ENCODE measurements around the gene POU2F3. TPM values are rescaled to one million over a fixed set of nuclear protein-coding genes. Genes with fewer than 3 reads are reported as not detected.
"Not testable (repeated sequence)": the region's sequence is repeated elsewhere in the genome, so short reads cannot be mapped to it uniquely, and the experiment has no call there.

POU2F3 gene
- total RNA-seq, 1 experiment from 2014 or later, result not detected

DNA sequence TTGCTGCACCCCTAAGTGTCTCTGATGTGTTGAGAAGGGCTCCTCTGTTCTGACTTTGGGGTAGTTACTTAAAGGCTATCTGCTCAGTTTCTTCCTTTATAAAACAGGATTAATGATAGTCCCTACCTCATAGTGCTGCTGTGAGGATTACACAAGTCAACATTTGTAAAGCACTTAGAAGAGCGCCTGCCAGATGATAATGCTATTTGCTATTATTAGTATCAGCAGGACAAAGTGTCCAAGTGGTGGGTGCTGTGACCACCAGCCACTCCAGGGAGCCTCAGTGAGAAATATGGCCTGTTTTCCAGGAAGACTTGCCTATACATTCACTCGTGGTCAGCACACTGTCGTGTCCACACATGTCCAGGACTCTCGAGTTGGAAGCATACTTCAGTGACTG lies 16.2 kb downstream of the POU2F3 start:
- Histone ChIP-seq H3K9me3 (no peaks in the 10 kb centered on the region), H3K27me3 (peaks cover 7% of the 10 kb centered on the region), H3K36me3 (no peaks in the 10 kb centered on the region), H3K4me3 (no peak overlapping the region)
- DNase-seq, result no peak

DNA sequence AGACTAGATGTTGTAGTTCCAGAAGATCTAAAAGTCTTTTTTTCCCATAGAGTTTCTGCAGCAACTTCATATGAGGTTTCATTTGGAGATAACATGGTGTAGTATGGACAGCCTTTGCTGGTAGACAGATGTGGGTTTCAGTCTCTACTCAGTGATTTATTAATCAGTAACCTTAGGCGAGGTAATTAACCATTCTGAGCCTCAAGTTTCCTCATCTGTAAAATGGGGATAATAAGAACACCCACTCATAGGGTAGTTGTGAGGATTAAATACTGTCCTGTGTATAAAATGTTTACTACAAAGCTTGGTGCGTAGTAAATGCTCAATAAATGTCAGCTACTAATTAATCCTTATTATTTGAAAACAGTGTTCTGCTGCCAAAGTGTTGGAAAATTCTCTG lies 16.8 kb downstream of the POU2F3 start:
- Histone ChIP-seq H3K4me3 (no peak overlapping the region), H3K9me3 (no peaks in the 10 kb centered on the region), H3K36me3 (no peaks in the 10 kb centered on the region), H3K27me3 (peaks cover 7% of the 10 kb centered on the region)
- no peak for DNase-seq

DNA sequence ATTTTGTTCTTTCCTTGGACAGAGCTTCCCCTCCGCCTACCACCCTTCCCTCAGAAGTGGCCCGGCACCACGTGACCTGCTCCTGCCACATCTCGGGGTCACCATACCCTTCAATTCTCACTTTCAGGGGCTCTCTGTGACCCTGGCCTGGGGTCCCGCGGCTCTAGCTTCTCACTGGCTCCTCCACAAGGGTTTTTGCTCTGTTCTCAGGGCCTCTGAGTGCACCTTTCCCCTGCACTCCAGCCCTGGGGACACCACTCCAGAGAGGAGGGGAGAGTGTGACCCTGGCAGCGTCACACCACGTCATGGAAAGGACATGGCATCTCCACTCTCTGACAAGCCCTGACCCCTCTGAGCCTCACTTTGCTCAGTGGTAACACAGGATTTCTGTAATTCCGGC lies 17.4 kb downstream of the POU2F3 start:
- DNase-seq, result no peak
- no peaks in the 10 kb centered on the region for H3K9me3 ChIP-seq
- H3K36me3 ChIP-seq, result no peaks in the 10 kb centered on the region
- H3K4me3 ChIP-seq, result no peak overlapping the region
- peaks cover 7% of the 10 kb centered on the region for H3K27me3 ChIP-seq

DNA sequence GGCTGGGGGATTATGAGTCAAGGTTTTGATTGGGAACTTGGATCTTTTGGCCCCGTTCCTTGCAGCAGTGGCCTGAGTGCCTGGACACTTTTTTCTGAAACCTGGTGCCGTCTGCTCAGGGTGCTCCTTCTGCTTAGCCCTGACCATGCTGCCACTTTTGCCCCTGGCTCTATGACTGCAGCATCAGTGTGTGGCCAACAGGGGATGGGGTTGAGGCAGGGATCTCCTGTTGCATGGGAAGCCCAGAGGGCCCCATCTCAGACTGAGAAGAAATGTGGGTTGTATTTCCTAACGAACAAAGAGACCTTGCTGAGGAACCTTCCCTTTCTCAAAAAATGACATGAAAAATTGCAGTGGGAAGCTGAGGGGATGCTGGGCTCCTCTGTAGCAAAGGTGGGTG lies 18.7 kb downstream of the POU2F3 start:
- no peak overlapping the region for H3K4me3 ChIP-seq
- DNase-seq, result no peak
- no peaks in the 10 kb centered on the region for H3K36me3 ChIP-seq
- no peaks in the 10 kb centered on the region for H3K9me3 ChIP-seq
- peaks cover 7% of the 10 kb centered on the region for H3K27me3 ChIP-seq

DNA sequence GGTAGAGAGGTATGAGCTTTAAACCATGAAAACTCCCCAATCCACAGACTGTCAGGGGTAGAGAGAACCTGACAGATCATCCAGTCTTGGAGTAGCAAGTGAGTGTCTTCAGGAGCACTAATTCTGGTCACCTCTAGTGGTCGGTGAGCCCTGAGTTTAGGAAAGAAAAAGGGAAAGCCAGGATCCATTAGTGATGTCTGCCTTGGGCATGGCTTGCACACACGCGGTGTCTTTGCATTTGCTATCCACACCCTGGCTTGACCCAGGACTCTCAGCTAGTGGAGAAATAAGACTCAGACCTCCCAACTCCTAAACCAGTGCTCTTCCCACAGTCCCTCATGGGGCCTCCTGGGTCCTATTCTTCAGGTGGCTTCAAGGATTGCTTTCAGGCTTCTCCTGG lies 19.3 kb downstream of the POU2F3 start:
- Histone ChIP-seq H3K9me3 (no peaks in the 10 kb centered on the region), H3K36me3 (no peaks in the 10 kb centered on the region), H3K4me3 (no peak overlapping the region), H3K27me3 (peaks cover 7% of the 10 kb centered on the region)
- DNase-seq, result no peak

DNA sequence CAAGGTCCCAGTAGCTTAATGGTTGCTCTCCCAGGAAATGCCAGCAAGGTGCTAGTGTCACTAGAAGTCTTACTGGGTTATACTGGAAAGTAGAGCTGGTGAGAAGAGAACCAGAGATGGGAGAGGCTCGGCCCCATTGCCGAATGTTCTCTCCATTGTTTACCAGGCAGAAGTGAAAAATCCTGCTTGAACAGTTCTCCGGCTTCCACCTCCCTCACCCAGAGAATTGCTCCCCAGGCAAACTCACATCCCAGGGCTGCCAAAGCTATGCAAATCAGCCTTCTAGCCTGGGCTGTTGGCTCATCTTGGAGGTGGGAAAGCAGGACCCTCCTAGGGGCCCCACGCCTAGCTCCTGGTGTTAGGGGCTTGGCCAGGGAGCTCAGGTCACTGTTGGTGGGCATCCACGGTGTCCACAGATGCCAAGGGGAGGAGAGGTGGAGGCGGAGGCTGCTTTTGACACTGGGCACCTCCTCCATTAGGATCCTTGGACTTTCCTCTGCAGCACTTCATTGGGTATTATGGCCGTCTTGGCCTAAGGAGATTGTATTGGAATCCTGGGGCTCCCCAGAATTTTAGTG lies 20.1 kb downstream of the POU2F3 start:
- H3K27me3 ChIP-seq, result peaks cover 7% of the 10 kb centered on the region
- no peak for DNase-seq
- H3K9me3 ChIP-seq, result no peaks in the 10 kb centered on the region
- H3K36me3 ChIP-seq, result no peaks in the 10 kb centered on the region
- no peak overlapping the region for H3K4me3 ChIP-seq

DNA sequence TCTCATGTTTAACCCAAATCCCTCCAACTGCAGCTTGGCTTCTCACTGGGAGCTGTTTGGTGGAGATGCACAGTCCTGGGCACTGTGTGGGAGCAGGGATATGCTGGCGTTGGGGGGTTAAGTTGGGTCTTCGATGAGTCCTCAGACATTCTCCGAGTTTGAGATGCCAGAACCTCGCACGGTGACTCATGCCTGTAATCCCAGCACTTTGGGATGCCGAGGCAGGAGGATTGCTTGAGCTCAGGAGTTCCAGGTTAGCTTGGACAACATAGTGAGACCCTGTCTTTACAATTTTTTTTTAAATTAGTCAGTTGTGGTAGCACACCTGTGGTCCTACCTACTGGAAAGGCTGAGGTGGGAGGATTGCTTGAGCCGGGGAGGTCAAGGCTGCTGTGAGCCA lies 20.7 kb downstream of the POU2F3 start:
- peaks cover 7% of the 10 kb centered on the region for H3K27me3 ChIP-seq
- H3K36me3 ChIP-seq, result no peaks in the 10 kb centered on the region
- no peak overlapping the region for H3K4me3 ChIP-seq
- no peaks in the 10 kb centered on the region for H3K9me3 ChIP-seq
- DNase-seq, result peak; percentile 14

DNA sequence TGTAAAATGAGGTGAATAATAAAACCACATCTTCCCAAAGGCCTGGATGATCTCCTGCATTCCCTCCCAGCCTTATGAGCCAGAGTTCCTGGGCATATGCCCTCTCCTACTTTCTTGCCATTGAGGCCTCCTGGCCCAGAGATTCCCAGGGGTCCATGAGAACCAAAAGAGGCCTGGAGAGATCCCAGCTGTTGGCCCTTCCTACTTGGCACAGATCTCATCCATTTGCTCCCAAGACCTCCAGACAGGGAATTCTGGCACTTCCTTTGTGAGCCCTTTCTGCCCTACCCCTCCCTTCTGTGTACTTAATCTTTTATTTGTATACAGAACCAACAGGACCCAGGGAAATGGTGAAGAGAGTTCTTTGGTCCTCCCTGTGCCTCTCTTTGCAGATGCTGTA lies 21.4 kb downstream of the POU2F3 start:
- H3K36me3 ChIP-seq, result no peaks in the 10 kb centered on the region
- H3K4me3 ChIP-seq, result no peak overlapping the region
- no peaks in the 10 kb centered on the region for H3K9me3 ChIP-seq
- peaks cover 4% of the 10 kb centered on the region for H3K27me3 ChIP-seq
- DNase-seq, result no peak

DNA sequence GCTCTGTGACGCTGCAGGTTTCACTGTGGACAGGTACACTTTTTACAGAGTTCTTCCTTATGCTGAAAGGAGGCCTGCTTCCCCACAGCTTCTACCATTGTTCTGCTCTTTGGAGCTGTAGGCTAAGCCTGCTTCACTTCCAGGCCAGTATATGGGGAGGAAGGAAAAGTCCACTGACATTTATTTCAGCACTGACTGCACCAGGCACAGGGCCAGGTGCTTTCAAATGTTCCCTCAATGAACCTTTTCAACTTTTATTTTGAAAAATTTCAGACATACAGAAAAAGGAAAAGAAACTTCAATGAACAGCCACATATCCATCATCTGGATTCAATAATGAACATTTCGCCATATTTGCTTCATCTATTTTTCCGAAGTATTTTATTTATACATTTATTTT lies 22.0 kb downstream of the POU2F3 start:
- H3K4me3 ChIP-seq, result no peak overlapping the region
- no peaks in the 10 kb centered on the region for H3K9me3 ChIP-seq
- H3K27me3 ChIP-seq, result no peaks in the 10 kb centered on the region
- H3K36me3 ChIP-seq, result no peaks in the 10 kb centered on the region
- no peak for DNase-seq

DNA sequence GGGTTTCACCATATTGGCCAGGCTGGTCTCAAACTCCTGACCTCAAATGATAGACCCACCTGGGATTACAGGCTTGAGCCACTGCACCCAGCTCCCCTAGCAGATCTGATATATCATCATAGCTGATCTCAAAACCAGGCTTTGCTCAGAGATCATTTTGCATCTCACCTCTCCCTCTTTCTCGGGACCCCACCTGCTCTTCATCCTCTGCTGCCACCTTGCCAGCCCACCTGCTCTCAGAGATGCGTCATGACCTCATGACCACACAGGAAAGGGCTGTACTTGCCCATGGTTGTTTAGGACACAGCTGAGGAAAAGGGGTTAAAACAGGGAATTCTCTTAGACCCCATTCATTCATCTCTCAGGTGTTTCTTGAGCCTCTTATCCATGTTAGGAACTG lies 27.4 kb downstream of the POU2F3 start:
- H3K27me3 ChIP-seq, result peaks cover 18% of the 10 kb centered on the region; the same call in 1 of the 2 replicates
- no peaks in the 10 kb centered on the region for H3K9me3 ChIP-seq
- H3K4me3 ChIP-seq, result no peak overlapping the region

DNA sequence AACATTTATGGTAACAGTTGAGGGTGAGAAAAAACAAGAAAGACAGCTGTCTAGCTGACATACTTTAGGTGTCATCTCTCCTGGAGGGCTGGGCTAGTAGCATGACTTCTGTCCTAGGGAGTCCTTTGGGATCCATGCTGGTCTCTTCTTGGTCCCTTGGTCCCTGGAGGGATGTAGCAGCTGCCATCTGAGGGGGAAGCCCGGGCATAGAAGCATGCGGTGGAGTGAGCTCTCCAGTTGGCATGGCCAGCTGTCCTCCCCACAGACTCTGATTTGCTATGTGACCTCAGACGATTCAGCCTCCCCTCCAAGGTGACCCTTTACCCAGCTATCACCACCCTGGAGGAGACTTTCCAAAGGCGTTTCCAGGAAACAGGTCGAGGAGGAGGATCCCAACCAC lies 28.7 kb downstream of the POU2F3 start:
- DNase-seq, result no peak
- peaks cover 18% of the 10 kb centered on the region; the same call in 1 of the 2 replicates for H3K27me3 ChIP-seq
- no peak overlapping the region for H3K4me3 ChIP-seq
- no peaks in the 10 kb centered on the region for H3K9me3 ChIP-seq
- no peaks in the 10 kb centered on the region for H3K36me3 ChIP-seq

More for the DNA sequence above, 27.4 kb downstream of the POU2F3 start:
- H3K36me3 ChIP-seq, result no peaks in the 10 kb centered on the region
- no peak for DNase-seq

DNA sequence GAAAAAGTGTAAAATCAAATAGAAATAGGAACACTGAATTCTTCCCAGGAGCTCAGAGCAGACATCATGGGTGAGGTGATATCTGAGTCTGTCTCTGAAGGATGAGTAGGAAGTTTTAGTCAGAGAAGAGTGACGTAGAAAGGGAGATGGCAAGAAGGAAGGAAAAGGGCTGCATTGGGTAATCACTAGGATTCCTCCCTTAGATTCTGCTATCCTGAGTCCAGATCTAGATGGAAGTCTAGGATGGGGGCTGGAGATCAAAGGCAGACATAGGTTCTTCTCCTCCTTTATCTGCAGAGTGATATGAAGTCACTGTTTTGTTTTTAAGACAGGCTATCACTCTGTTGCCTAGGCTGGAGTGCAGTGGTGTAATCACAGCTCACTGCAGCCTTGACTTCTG lies 30.4 kb downstream of the POU2F3 start:
- no peak for DNase-seq
- Histone ChIP-seq H3K27me3 (peaks cover 18% of the 10 kb centered on the region; the same call in 1 of the 2 replicates), H3K9me3 (no peaks in the 10 kb centered on the region), H3K4me3 (no peak overlapping the region), H3K36me3 (no peaks in the 10 kb centered on the region)

DNA sequence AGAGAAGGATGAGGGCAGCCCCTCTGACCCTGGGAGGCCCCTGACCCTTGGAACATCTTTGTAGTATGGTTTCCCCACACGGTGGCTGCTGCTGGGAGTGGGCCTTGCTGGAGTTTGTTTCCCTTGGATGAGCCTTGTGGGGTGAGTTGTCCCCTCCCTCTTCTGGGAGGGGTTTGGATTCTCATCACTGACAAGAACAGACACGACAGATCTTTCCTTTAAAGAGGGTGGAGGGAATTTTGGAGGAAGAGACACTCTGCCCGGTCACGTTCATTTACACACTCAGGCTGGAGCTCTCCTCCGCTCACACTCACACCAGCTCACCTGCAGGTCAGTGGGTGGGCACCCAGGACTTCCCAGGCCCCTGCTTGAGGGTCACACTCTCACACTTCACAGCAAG lies 31.7 kb downstream of the POU2F3 start:
- Histone ChIP-seq H3K36me3 (no peaks in the 10 kb centered on the region), H3K27me3 (peaks cover 18% of the 10 kb centered on the region; the same call in 1 of the 2 replicates), H3K4me3 (no peak overlapping the region), H3K9me3 (no peaks in the 10 kb centered on the region)
- no peak for DNase-seq

DNA sequence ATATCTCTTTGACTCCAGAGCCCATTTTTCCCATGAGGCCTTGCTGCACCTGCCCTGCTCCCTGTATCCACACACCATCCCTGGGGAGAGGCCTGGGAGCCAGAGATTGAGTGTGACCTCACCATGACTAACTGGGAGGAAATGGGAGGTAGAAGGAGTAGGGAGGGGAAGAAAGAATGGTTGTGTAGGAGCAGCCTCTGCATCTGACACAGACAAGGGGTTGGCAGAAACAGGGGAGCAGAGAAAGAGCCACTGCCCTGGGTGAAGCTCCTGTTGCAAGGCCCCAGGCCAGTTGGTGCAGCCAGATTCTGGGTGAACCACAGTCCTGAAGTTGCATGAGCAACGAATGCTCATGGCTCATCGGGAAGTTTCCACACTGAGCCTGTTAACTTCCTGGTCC lies 32.4 kb downstream of the POU2F3 start:
- no peaks in the 10 kb centered on the region for H3K36me3 ChIP-seq
- H3K27me3 ChIP-seq, result peaks cover 16% of the 10 kb centered on the region; the same call in 1 of the 2 replicates
- H3K9me3 ChIP-seq, result no peaks in the 10 kb centered on the region
- H3K4me3 ChIP-seq, result no peak overlapping the region
- peak; percentile 74 for DNase-seq

DNA sequence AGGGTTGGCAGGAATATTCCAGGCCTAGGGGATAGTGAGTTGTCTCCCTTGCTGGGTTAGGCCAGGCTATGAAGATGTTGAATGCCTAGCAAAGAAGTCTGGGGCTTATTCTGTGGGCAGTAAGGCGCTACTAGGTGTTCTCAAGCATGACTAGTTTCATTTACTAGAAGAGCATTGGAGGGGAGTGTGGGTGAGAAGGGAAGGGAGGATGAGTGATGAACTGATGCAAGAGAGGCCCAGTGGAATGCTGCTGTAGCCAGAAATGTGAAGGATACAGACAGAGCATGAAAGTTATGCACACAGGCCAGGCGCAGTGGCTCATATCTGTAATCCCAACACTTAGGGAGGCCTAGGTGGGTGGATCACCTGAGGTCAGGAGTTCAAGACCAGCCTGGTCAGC lies 33.5 kb downstream of the POU2F3 start:
- DNase-seq, result no peak
- Histone ChIP-seq H3K9me3 (no peaks in the 10 kb centered on the region), H3K36me3 (no peaks in the 10 kb centered on the region)

DNA sequence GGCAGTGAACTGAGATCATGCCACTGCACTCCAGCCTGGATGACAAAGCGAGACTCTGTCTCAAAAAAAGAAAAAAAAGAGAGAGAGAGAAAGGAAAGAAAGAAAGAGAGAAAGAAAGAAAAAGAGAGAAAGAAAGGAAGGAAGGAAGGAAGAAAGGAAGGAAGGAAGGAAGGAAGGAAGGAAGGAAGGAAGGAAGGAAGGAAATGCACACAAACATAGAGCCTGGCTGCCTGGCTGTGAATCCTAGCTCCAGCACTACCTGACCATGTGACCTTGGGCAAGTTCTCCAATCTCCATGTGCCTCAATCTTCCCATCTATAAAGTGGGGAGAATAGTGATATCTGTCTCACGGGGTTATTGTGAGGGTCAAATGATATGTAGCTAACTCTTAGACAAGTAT lies 34.0 kb downstream of the POU2F3 start:
- not testable (repeated sequence) for H3K27me3 ChIP-seq, H3K36me3 ChIP-seq, DNase-seq, H3K4me3 ChIP-seq, H3K9me3 ChIP-seq

More for the DNA sequence above, 33.5 kb downstream of the POU2F3 start:
- Histone ChIP-seq H3K4me3 (no peak overlapping the region), H3K27me3 (peaks cover 10% of the 10 kb centered on the region; the same call in 1 of the 2 replicates)

DNA sequence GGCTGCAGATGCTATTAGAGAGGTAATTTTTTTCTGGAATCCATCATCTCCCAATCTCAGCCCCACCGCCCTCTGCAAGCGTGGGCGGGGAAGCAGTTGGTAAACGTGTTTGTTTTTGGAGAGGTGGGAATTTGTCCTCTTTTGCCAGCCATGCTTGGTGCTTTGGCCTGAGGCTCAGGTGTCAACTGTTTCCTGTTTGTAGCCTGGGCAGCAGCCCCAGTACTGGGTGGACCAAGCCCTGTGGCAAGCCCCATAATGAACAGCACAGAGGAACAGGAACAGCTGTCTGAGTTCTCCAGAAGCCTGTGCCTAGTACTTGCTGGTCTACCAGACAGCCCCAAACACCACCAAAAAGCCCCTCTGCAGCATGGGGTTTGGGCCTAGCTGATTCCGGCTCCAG lies 39.6 kb downstream of the POU2F3 start:
- H3K9me3 ChIP-seq, result no peaks in the 10 kb centered on the region
- no peaks in the 10 kb centered on the region for H3K27me3 ChIP-seq
- no peak overlapping the region for H3K4me3 ChIP-seq
- no peak for DNase-seq
- no peaks in the 10 kb centered on the region for H3K36me3 ChIP-seq

DNA sequence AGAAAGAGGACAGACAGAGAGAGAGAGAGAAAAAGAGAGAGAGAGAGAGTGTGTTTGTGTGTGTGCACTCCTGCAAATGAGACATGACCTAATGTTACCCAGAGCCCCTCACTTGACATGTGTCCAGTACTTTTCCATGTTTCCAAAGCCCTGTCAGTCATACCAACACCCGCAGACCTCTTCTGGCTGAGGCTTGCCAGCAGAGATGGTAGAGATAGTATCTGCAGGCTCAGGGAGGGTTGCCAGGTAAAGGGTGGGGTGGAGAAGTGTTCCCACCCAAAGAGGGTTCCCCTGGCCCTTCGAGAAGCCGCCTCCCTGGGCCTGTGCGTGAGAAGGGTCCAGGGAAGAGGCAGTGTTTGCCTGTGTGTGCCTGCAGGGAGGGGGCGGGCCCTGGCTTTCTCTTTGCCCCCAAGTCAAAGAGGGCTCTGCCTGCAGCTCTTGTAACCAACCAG lies 40.7 kb downstream of the POU2F3 start:
- no peaks in the 10 kb centered on the region for H3K9me3 ChIP-seq
- no peaks in the 10 kb centered on the region for H3K27me3 ChIP-seq
- H3K4me3 ChIP-seq, result no peak overlapping the region
- H3K36me3 ChIP-seq, result no peaks in the 10 kb centered on the region
- DNase-seq, result no peak

Measured in MG63 (cell line).